ENCODE measurements around the gene C12orf76.
"Not testable (repeated sequence)": the region's sequence is repeated elsewhere in the genome, so short reads cannot be mapped to it uniquely, and the experiment has no call there.

Gene C12orf76

GRCh38 chr12:110062241-110062640 lies 13.9 kb upstream of the C12orf76 start:
- no peak for DNase-seq

- no peak for DNase-seq
These were observed 11.3 kb upstream of the C12orf76 start for GRCh38 chr12:110059651-110060000.

GRCh38 chr12:110058875-110059615 lies 10.7 kb upstream of the C12orf76 start:
- no peak for DNase-seq

- not testable (repeated sequence) for DNase-seq
These were observed 8.3 kb upstream of the C12orf76 start for GRCh38 chr12:110056643-110057042.

GRCh38 chr12:110055375-110056352 lies 7.3 kb upstream of the C12orf76 start:
- not testable (repeated sequence) for DNase-seq

- no peak for DNase-seq
These were observed 2.6 kb upstream of the C12orf76 start for GRCh38 chr12:110050927-110051326.

- not testable (repeated sequence) for DNase-seq
These were observed 1.3 kb upstream of the C12orf76 start for GRCh38 chr12:110049666-110050065.

GRCh38 chr12:110049034-110049433 lies 712 bp upstream of the C12orf76 start:
- peak; percentile 8 to 57 for DNase-seq

- no peak for DNase-seq
These were observed 903 bp downstream of the C12orf76 start for GRCh38 chr12:110047297-110047940.

GRCh38 chr12:110046451-110047187 lies 1.7 kb downstream of the C12orf76 start:
- no peak for DNase-seq

- DNase-seq, result no peak
These were observed 6.1 kb downstream of the C12orf76 start for GRCh38 chr12:110042264-110042663.

GRCh38 chr12:110039085-110039807 lies 9.1 kb downstream of the C12orf76 start:
- DNase-seq, result peak; percentile 3 to 48

GRCh38 chr12:110038741-110039084 lies 9.6 kb downstream of the C12orf76 start:
- DNase-seq, result no peak

- no peak for DNase-seq
These were observed 11.0 kb downstream of the C12orf76 start for GRCh38 chr12:110037315-110037714.

GRCh38 chr12:110035534-110036104 lies 12.7 kb downstream of the C12orf76 start:
- DNase-seq, result no peak

GRCh38 chr12:110033888-110034287 lies 14.4 kb downstream of the C12orf76 start:
- no peak for DNase-seq

- DNase-seq, result no peak
These were observed 19.0 kb downstream of the C12orf76 start for GRCh38 chr12:110029290-110029815.

GRCh38 chr12:110028323-110028722 lies 20.0 kb downstream of the C12orf76 start:
- DNase-seq, result no peak

- DNase-seq, result no peak
These were observed 24.3 kb downstream of the C12orf76 start for GRCh38 chr12:110024051-110024450.

- DNase-seq, result no peak
These were observed 25.0 kb downstream of the C12orf76 start for GRCh38 chr12:110023059-110023980.

Measured in CD4-positive, alpha-beta T cell treated with Interleukin-1 beta for 1 hour (primary cell).